ENCODE data around the gene JUP. TPM values are rescaled to one million over a fixed set of nuclear protein-coding genes. Genes with fewer than 3 reads are reported as not detected.

The JUP gene
- total RNA-seq, 1 donor from 2014 or later, result 201 TPM

- no peak for DNase-seq (ENCODE audit: low spot score)
Measured at GRCh38 chr17:41723801-41724475, 62.6 kb downstream of the JUP start.

- DNase-seq (ENCODE audit: low spot score), result no peak
Measured at GRCh38 chr17:41722231-41722630, 64.3 kb downstream of the JUP start.

- no peak for DNase-seq (ENCODE audit: low spot score)
Measured at GRCh38 chr17:41718287-41718645, 68.2 kb downstream of the JUP start.

GRCh38 chr17:41717408-41718286, 68.9 kb downstream of the JUP start:
- no peak for DNase-seq (ENCODE audit: low spot score)

DNA sequence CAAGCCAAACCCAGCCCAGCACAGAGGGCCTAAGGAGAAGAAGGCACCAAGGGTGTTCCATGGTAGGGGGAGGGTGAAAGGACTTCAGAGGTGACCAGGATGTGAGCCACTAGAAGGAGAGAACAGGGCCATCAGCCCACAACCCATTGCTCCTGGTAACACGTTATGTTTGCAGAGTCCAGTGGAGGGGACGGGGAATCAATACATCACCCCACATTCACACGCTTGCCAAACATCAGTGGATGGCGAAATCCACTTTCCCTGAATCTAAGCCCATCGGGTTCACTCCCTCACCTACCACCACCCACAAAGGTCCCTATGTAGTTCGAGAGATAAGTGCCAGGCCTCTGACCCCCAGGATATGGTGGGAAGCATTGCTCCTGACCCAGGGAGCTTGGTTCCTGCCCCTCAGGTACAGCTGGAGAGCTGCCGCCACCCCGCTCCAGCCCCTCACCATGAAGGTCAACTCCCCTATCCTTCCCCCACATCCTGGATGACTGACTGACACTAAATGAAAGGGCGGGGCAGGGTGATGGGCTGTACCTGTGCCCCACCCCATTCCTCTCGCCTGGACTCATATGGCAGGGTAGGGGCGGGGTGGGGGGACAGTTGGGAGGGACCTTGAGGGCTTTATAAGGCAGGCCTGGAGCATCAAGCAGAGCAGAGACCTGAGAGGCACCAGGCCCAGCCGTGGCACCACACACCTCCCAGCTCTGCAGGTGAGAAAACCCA, 74.7 kb downstream of the JUP start, which contains the start of gene GAST:
Gene GAST, plus strand, starts transcription at position 663 of the 732 bp plus-strand sequence. CDS start 3,106 bp downstream, outside the sequence.
- DNase-seq (ENCODE audit: low spot score), result no peak

GRCh38 chr17:41710472-41711090, 75.9 kb downstream of the JUP start:
- DNase-seq (ENCODE audit: low spot score), result no peak

GRCh38 chr17:41707803-41708669, 78.5 kb downstream of the JUP start:
- no peak for DNase-seq (ENCODE audit: low spot score)

- no peak for DNase-seq (ENCODE audit: low spot score)
Measured at GRCh38 chr17:41705271-41705991, 81.1 kb downstream of the JUP start.

Other genes with a start within 250 kb of the JUP start
- gene KRT9, start 214.7 kb downstream of the JUP start, total RNA-seq, result not detected
- gene KRT14, start 199.8 kb downstream of the JUP start, total RNA-seq, result 0.20 TPM
- not detected for gene KRT16, start 173.9 kb downstream of the JUP start, total RNA-seq
- not detected for gene KRT17, start 162.1 kb downstream of the JUP start, total RNA-seq
- 723 TPM for gene EIF1, start 97.8 kb downstream of the JUP start, total RNA-seq
- gene GAST, start 74.4 kb downstream of the JUP start, total RNA-seq, result not detected
- gene HAP1, start 52.1 kb downstream of the JUP start, total RNA-seq, result 1.9 TPM
- 24.1 TPM for gene P3H4, start 25.2 kb upstream of the JUP start, total RNA-seq
- gene FKBP10, start 26.3 kb upstream of the JUP start, total RNA-seq, result 59.2 TPM
- gene NT5C3B, start 49.5 kb upstream of the JUP start, total RNA-seq, result 39.6 TPM
- 0.29 TPM for gene KLHL10, start 51.1 kb upstream of the JUP start, total RNA-seq
- gene KLHL11, start 78.7 kb upstream of the JUP start, total RNA-seq, result 14.0 TPM
- gene ACLY, start 132.2 kb upstream of the JUP start, total RNA-seq, result 127 TPM
- 1.6 TPM for gene ODAD4, start 143.9 kb upstream of the JUP start, total RNA-seq
- 65.9 TPM for gene CNP, start 180.1 kb upstream of the JUP start, total RNA-seq
- gene DNAJC7, start 230.7 kb upstream of the JUP start, total RNA-seq, result 69.8 TPM
- gene NKIRAS2, start 233.4 kb upstream of the JUP start, total RNA-seq, result 31.1 TPM